Activated CD8-positive, alpha-beta memory T cell treated with anti-CD3 and anti-CD28 coated beads for 36 hours (primary cell): ENCODE measurements around the gene CENPVL1. TPM values are rescaled to one million over a fixed set of nuclear protein-coding genes. Genes with fewer than 3 reads are reported as not detected.
"Not testable (repeated sequence)": the region's sequence is repeated elsewhere in the genome, so short reads cannot be mapped to it uniquely, and the experiment has no call there.

ENCODE experiments used
- CTCF ChIA-PET: fragments of 350-600 bp; sonication (Branson Sonifier 250); formaldehyde crosslinking; loops from one replicate; lab custom pipeline; 2021; ENCODE audit warnings: antibody characterized with exemption; lab: Charles Lee
- POLR2A ChIA-PET: fragments of 350-600 bp; sonication (Branson Sonifier 250); formaldehyde crosslinking; loops from one replicate; lab custom pipeline; 2021; ENCODE audit warnings: antibody characterized with exemption; lab: Charles Lee
- total RNA-seq, 2 experiments: library from RNA; stranded (reverse); gene quantifications; one replicate each; pipeline ENCODE4 v1.2.3, GENCODE V29; 2021

Gene CENPVL1
- total RNA-seq, result not detected

DNA sequence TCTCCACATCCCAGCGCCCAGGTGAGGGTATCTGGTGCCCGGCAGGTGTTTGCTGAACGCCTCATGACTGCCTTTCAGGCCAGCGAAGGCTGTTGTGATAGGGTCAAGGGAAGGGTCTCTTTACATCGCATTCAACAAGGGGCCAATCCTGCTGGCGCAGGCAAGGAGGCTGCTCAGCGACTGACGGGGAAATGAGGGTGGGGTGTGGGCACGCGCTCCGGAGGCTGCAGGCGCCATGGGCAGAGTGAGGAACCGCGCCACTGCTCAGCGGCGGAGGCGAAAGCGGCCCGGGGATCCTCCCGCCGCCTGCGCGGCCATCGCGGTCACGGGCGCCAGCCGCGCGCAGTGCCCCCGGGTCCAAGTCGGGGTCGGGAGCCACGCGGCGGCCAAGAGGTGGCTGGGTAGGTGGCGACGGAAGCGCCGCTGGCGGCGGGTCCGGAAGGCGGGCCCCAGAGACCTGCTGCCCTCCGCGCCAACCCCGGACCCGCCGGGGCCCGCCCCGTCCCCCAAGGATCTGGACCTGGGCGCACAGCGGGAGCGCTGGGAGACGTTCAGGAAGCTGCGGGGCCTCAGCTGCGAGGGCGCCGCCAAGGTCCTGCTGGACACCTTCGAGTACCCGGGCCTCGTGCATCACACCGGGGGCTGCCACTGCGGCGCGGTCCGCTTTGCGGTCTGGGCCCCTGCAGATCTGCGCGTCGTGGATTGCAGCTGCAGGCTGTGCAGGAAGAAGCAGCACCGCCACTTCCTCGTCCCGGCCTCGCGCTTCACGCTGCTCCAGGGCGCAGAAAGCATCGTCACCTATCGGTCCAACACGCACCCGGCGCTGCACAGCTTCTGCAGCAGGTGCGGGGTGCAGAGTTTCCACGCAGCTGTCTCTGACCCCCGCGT, at the start of gene CENPVL1:
Gene CENPVL1, plus strand, starts transcription at position 236 of the 888 bp plus-strand sequence. Its CDS starts 0 bp downstream, at position 236.
- CTCF ChIA-PET, POLR2A ChIA-PET: not testable (repeated sequence)

DNA sequence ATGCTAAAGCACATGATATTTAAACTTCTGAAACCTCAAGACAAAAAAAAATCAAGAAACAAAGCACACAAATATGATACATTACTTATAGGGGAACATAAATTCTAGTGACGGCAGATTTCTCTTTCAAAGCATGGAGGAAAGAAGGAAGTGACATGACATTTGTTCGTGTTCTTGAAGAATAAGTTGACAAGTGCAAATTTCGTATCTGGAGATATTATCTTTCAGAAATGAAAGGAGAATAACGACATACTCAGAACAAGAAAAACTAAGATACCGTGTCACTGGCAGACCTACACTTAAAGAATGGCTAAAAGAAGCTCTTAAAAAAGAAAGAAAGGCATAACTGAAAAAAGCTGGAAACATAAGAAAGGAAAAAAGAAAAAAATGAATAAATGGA, 44.3 kb upstream of the CENPVL1 start:
- ChIA-PET CTCF (no interaction called here), POLR2A (no interaction called here)

DNA sequence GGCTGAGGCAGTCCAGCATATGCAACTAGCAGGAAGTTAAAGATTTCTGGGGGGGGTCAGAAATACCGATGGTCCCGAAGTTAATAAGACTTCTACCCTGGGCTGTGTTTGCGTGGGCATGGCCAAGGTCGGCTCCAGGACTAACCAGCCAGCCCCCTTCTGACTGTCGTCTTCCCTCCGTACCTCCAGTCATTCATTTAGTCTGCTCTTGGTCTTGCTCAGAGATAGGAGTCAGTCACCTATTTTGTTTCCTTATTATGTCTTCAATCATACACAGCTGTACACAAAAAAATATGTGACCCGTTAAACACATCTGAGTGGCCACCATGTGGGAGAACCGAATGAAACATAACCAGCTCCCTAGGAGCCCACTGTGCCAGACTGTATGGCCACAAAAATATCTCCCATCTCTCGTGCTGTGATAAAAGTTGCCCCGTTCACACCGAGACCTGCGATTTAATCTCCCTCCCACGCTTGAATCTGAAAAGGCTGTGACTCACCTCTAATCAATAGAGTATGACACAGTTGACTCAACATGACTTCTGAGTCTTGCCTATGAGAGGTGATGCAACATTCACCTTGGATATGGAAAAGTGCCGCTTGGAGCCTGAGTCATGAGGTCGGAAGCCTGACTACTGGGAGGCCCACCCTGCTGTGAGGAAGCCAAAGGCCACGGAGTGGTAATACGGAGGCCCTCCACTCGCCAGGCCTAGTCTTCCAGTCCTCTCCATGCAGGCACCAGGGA, 30.5 kb upstream of the CENPVL1 start:
- CTCF ChIA-PET, POLR2A ChIA-PET: not testable (repeated sequence)

DNA sequence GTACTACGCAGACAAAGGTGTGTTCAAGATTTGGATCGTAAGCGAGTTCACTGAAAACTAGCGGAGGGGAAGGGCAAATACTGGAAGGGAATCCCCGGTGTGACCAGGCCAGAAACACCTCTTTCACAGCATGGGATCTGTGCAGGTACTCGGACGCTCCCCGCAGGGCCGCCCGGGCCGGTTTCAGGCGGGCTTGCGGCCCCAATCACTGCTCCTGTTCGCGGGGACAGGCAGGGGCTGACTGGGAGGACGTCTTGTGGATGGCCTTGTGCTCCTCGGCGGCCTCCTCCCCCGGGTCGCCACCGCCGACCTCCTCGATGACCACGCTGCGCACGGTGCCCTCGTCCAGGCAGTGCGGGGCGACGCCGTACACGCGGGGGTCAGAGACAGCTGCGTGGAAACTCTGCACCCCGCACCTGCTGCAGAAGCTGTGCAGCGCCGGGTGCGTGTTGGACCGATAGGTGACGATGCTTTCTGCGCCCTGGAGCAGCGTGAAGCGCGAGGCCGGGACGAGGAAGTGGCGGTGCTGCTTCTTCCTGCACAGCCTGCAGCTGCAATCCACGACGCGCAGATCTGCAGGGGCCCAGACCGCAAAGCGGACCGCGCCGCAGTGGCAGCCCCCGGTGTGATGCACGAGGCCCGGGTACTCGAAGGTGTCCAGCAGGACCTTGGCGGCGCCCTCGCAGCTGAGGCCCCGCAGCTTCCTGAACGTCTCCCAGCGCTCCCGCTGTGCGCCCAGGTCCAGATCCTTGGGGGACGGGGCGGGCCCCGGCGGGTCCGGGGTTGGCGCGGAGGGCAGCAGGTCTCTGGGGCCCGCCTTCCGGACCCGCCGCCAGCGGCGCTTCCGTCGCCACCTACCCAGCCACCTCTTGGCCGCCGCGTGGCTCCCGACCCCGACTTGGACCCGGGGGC, 28.2 kb upstream of the CENPVL1 start:
- CTCF ChIA-PET, result not testable (repeated sequence)

DNA sequence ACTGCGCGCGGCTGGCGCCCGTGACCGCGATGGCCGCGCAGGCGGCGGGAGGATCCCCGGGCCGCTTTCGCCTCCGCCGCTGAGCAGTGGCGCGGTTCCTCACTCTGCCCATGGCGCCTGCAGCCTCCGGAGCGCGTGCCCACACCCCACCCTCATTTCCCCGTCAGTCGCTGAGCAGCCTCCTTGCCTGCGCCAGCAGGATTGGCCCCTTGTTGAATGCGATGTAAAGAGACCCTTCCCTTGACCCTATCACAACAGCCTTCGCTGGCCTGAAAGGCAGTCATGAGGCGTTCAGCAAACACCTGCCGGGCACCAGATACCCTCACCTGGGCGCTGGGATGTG, 27.6 kb upstream of the CENPVL1 start, which contains the start of gene CENPVL2:
Gene CENPVL2, minus strand, starts transcription at position 112 of the 343 bp plus-strand sequence. Its CDS starts 0 bp downstream, at position 112.
- POLR2A ChIA-PET, CTCF ChIA-PET: not testable (repeated sequence)

More for the DNA sequence above, 28.2 kb upstream of the CENPVL1 start:
- POLR2A ChIA-PET, result not testable (repeated sequence)

DNA sequence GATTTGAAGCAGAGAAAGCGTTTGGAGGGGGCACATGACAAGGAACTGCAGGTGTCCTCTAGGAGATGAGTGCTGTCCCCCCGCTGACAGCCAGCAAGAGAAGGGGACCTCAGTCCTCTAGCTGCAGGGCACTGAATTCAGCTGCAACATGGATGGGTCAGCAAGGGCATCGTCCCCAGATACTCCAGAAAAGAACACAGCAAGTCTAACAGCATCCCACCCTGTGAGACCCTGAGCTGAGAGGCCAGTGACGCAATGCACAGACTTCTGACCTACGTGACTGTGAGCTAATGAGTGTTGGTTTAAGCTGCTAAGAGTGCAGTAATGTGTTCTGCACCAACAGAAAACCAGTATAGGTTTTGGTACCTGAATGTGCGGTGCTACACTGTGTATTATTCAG, 16.1 kb upstream of the CENPVL1 start:
- CTCF ChIA-PET, result no interaction called here
- POLR2A ChIA-PET, result no interaction called here

DNA sequence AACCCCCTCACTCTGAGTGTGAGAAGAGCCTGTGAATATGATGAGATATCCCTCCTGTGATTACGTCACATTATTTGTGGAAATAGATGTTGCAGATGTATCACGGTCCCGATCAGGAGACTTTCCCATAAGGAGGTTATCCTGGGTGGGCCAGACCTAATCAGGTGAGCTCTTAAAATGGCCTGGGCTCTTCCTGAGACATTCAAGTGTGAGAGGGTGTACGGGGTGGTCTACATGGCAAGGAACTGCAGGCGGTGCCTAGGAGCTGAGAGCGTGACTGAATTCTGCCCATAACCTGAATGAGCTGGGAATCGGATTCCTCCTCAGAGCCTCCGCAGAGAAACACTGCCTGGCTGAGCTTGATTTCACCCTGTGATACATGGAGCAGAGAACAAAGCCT, 12.9 kb upstream of the CENPVL1 start:
- CTCF ChIA-PET, result no interaction called here
- POLR2A ChIA-PET, result no interaction called here

DNA sequence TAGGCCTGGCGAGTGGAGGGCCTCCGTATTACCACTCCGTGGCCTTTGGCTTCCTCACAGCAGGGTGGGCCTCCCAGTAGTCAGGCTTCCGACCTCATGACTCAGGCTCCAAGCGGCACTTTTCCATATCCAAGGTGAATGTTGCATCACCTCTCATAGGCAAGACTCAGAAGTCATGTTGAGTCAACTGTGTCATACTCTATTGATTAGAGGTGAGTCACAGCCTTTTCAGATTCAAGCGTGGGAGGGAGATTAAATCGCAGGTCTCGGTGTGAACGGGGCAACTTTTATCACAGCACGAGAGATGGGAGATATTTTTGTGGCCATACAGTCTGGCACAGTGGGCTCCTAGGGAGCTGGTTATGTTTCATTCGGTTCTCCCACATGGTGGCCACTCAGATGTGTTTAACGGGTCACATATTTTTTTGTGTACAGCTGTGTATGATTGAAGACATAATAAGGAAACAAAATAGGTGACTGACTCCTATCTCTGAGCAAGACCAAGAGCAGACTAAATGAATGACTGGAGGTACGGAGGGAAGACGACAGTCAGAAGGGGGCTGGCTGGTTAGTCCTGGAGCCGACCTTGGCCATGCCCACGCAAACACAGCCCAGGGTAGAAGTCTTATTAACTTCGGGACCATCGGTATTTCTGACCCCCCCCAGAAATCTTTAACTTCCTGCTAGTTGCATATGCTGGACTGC, 2.8 kb downstream of the CENPVL1 start:
- CTCF ChIA-PET, POLR2A ChIA-PET: not testable (repeated sequence)

DNA sequence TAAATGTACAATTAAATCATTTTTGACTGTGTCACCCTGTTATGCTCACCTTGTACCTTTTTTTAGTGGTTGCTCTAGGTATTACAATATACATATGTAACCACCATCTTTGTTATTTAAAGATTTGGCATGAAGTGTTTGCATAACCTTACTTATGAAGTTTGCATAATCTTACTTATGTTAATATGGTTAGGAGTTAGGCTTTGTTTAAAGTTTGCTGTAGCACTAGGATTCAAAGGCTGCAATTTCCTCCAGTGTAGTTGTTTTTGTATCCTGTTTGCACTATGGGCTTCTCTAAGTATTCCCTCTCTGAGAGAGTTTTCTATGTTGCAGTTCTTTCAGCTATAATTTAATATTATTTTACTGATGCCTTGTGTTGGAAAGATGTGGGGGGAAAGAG, 17.9 kb downstream of the CENPVL1 start:
- POLR2A ChIA-PET, result no interaction called here
- CTCF ChIA-PET, result no interaction called here

DNA sequence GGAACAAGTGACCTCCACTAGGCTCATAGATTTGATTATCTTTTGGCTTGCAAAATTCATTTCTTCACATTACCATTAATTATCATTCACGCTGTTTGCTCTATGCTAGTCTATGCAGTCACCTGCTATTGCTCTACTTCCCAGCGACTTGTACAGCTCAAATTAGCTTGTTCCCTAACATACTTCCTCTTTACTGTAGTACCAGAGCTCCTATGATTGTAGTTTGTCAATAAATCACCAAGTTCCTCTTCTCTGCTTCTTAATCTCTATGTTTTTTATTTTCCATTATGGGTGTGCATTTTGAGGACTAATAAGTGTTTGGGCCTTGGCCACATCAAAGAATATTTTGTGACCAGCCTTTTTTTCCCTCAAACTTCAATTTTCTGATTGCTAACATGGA, 26.8 kb downstream of the CENPVL1 start:
- CTCF ChIA-PET, result no interaction called here
- POLR2A ChIA-PET, result no interaction called here

DNA sequence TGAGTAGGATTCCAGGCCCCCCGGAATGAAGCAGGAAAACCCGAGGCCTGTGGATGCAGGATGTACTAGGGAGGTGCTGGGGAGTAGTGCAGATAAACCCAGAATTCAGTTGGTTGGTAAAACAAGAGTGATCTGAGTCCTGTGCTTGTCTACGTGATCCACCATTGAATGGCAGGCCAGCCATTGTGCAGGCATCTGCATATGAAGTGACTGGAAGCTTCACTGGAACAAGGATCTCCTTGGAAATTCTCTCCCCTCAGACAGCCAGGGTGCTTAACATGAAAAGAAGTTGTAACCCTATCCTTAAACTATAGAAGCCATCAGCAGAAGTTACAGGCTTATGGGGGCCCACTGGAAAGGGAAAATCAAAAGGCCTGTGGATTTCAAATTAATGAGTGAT, 32.3 kb downstream of the CENPVL1 start:
- POLR2A ChIA-PET, result no interaction called here
- CTCF ChIA-PET, result no interaction called here

DNA sequence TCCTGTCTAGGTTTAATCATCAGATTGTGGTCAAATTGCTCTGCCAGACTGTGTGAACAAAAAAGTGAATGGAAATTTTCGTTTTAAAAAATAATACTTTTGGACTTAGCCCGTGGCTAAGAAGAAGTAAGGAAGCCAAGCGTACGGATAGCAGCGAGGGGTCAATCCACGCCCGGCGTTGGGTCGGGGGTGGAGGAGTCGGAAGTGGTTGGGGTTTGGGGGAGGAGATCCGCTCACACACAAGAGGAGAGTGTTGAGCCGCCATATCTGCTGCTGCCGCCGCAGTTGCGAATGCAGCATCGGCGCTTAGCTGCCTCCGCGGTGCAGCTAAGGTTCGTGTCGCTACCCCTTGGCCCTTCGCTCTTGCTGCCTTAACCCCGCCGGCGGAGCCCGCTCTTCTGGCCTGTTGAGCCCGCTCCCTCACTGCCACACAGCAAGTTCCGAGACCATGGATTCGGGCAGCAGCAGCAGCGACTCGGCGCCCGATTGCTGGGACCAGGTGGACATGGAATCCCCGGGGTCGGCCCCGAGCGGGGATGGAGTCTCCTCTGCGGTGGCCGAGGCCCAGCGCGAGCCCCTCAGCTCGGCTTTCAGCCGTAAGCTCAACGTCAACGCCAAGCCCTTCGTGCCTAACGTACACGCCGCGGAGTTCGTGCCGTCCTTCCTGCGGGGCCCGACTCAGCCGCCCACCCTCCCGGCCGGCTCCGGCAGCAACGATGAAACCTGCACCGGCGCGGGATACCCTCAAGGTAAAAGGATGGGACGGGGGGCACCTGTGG, 33.1 kb downstream of the CENPVL1 start, which contains the start of gene GSPT2:
Gene GSPT2, plus strand, starts transcription at position 264 of the 779 bp plus-strand sequence. Its CDS starts 185 bp downstream, at position 449.
- POLR2A ChIA-PET, result interaction anchor here (0.6 kb wide), 1 partner anchor 138 kb away, joined by 3 read pairs; no protein-coding TSS in a partner anchor
- CTCF ChIA-PET, result no interaction called here

DNA sequence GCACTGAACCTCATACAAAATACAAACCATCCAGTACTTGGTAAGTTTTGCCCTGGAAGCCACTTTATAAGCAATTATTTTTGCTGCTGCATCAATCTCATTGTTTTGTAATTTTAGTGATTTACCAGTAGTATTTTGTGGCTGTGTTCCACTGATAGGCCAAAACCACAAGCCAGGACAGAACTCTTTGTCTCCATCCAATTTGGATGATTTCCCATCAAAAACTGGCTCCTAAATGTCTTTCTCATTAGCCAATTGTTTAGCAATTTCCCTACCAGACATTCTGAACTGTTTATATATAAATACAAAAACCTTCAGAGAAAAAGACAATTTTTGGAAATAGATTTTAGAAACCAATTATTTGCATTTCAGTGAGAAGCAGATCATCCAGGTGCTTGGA, 37.4 kb downstream of the CENPVL1 start:
- POLR2A ChIA-PET, result no interaction called here
- CTCF ChIA-PET, result no interaction called here

DNA sequence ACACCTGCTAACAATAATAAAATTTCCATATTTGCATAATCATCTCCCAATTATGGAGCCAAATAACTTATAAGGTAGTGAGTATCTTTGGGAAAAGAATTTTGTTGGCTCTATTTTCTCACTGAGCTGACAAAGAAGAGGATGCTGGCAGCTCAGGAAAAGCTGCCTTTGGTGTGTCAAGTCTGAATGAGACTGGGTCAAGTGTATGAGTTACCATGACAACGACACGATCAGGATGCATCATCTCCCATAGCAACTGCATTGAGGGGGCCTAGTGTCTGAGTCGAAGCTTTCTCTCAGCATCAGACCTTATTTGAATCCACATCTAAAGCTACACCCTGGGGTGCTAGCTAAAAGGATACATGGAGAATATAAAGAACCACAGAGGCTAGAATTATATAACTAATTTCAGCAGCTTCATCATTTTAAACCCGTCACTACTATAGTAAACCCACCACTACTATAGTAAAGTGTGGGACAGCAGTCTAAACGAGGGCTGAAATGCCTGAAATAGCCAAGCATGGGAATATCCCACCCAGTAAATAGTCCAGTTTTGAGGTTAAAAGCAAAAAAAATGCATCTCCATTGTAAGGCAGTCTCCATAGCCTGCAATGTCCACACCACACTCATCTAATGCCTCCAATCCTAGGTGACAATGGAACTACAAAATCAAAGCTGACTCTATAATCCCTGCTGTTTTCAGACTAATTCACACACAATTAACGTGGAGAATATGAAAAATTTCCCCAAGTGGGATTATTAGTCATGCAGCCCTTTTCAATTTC, 48.9 kb downstream of the CENPVL1 start:
- ChIA-PET POLR2A (no interaction called here), CTCF (no interaction called here)

DNA sequence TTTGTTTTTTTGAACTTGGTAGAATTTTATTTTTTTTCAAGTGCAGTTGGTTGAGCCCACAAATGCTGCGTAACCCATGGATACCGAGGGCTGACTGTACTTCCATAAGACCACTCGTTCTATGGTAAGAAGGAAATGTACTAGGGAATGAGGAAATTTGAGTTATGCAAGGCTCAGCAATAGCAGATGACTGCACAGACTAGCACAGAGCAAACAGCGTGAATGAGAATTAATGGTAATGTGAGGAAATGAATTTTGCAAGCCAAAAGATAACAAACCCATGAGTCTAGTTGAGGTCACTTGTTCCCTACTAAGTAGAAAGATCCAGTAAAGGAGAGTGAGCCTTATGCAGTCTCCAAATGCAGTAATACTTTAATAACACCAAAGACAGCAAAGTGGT, 50.3 kb downstream of the CENPVL1 start:
- CTCF ChIA-PET, result no interaction called here
- POLR2A ChIA-PET, result no interaction called here
